WTC11 (cell line): ENCODE measurements around the gene PLXNA2.

ENCODE experiments used
- CREB1 ChIP-seq: sonication (generic); formaldehyde crosslinking; IDR thresholded peaks from 2 replicates; pipeline ENCODE4 v1.8.0; 2023; ENCODE audit warnings: mild to moderate bottlenecking, missing genetic modification reagents
- E2F5 ChIP-seq: sonication (generic); formaldehyde crosslinking; IDR thresholded peaks from 2 replicates; pipeline ENCODE4 v1.8.1; 2022; ENCODE audit warnings: mild to moderate bottlenecking, moderate library complexity, missing genetic modification reagents
- ELF4 ChIP-seq: sonication (generic); formaldehyde crosslinking; IDR thresholded peaks from 2 replicates; pipeline ENCODE4 v1.8.1; 2022; ENCODE audit warnings: low read depth, mild to moderate bottlenecking, moderate library complexity, missing genetic modification reagents
- JUN ChIP-seq: sonication (generic); formaldehyde crosslinking; IDR thresholded peaks from 2 replicates; pipeline ENCODE4 v1.8.0; 2023; ENCODE audit warnings: mild to moderate bottlenecking, missing genetic modification reagents
- MLX ChIP-seq: sonication (generic); formaldehyde crosslinking; IDR thresholded peaks from 2 replicates; pipeline ENCODE4 v1.8.1; 2023; ENCODE audit warnings: mild to moderate bottlenecking, missing genetic modification reagents, moderate library complexity
- STAT6 ChIP-seq: sonication (generic); formaldehyde crosslinking; conservative IDR thresholded peaks from 2 replicates; pipeline ENCODE4 v1.8.1; 2023; ENCODE audit warnings: mild to moderate bottlenecking, low read depth, missing genetic modification reagents, moderate library complexity
- USF1 ChIP-seq: sonication (generic); formaldehyde crosslinking; IDR thresholded peaks from 2 replicates; pipeline ENCODE4 v1.8.0; 2022; ENCODE audit warnings: mild to moderate bottlenecking, missing genetic modification reagents
- ZBTB21 ChIP-seq: sonication (generic); formaldehyde crosslinking; IDR thresholded peaks from 2 replicates; pipeline ENCODE4 v1.8.1; 2023; ENCODE audit warnings: mild to moderate bottlenecking, missing genetic modification reagents, borderline replicate concordance
- TF ChIP-seq, protein P1 (sequence below): fragments of 200-600 bp; IDR thresholded peaks from 2 replicates; pipeline ENCODE4 v1.8.0; 2022; ENCODE audit warnings: antibody characterized with exemption
- TF ChIP-seq, protein P2 (sequence below): sonication (generic); formaldehyde crosslinking; IDR thresholded peaks from 2 replicates; pipeline ENCODE4 v1.8.0; 2022; ENCODE audit warnings: mild to moderate bottlenecking, missing genetic modification reagents

DNA sequence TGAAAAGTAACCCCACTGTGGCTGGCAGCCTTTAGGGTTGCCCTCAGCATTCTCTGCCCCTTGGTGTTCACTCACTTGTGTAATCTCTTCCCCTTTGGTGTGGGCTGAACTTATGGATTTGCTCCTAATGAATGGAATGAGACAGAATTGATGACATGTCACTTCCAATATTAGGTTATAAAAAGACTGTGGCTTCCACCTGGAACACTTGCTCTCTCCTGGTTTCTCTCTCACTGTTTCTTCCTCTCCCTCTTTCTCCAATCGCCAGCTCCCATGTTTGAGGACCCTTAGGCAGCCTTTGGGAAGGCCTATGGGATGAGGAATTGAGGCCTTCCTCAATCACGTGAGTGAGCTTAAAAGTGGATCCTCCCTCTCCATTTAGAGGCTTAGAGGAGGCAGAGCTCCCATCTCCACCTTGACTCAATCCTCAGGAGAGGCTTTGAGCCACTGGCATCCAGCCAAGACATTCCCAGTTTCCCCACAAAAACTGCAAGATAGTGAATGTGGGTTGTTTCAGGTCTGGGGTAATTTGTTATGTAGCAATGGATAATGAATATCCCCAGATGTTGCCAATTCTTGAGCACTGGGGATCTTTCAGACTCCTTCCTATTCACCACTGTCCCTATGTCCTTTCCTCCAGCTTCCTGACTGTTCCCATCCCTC lies 237.8 kb downstream of the PLXNA2 start:
- TF ChIP-seq, protein P1, sequence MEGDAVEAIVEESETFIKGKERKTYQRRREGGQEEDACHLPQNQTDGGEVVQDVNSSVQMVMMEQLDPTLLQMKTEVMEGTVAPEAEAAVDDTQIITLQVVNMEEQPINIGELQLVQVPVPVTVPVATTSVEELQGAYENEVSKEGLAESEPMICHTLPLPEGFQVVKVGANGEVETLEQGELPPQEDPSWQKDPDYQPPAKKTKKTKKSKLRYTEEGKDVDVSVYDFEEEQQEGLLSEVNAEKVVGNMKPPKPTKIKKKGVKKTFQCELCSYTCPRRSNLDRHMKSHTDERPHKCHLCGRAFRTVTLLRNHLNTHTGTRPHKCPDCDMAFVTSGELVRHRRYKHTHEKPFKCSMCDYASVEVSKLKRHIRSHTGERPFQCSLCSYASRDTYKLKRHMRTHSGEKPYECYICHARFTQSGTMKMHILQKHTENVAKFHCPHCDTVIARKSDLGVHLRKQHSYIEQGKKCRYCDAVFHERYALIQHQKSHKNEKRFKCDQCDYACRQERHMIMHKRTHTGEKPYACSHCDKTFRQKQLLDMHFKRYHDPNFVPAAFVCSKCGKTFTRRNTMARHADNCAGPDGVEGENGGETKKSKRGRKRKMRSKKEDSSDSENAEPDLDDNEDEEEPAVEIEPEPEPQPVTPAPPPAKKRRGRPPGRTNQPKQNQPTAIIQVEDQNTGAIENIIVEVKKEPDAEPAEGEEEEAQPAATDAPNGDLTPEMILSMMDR: no peak
- TF ChIP-seq USF1 (CRISPR knock-in tag) (no peak), MLX (CRISPR knock-in tag) (no peak), ELF4 (CRISPR knock-in tag) (no peak), JUN (CRISPR knock-in tag) (no peak), CREB1 (CRISPR knock-in tag) (no peak), STAT6 (CRISPR knock-in tag) (no peak), ZBTB21 (CRISPR knock-in tag) (no peak), E2F5 (no peak)
- TF ChIP-seq, protein P2, sequence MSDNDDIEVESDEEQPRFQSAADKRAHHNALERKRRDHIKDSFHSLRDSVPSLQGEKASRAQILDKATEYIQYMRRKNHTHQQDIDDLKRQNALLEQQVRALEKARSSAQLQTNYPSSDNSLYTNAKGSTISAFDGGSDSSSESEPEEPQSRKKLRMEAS (CRISPR knock-in tag): no peak
